OCI-LY3 (cell line): Measurements from ENCODE around the gene MED13L.

Experiments
- H2AFZ ChIP-seq: fragments of 200-600, 300-600 bp; shearing (Covaris generic); 2 replicates; pipeline ENCODE4 v1.6.0; 2014; ENCODE audit warnings: antibody characterized with exemption, low read depth, low read length
- H3K27ac ChIP-seq: fragments of 200-600, 300-600 bp; sonication (generic); 2 replicates; pipeline ENCODE4 v1.5.1; 2014; ENCODE audit warnings: mild to moderate bottlenecking, low read length, moderate library complexity, mixed read lengths
- H3K27me3 ChIP-seq: fragments of 200-600, 300-600 bp; sonication (generic); 2 replicates; pipeline ENCODE4 v1.6.1; 2014; ENCODE audit warnings: low read depth, low read length, mixed read lengths
- H3K36me3 ChIP-seq: fragments of 200-600, 300-600 bp; sonication (generic); replicated peaks from 2 replicates; pipeline ENCODE3; 2014; ENCODE audit warnings: low read depth, low read length, mixed read lengths
- H3K4me1 ChIP-seq: fragments of 300-600, 200-600 bp; sonication (generic); 2 replicates; pipeline ENCODE4 v1.6.1; 2014; ENCODE audit warnings: low read length, mixed read lengths
- H3K4me2 ChIP-seq: fragments of 200-600, 300-600 bp; sonication (generic); 2 replicates; pipeline ENCODE4 v1.6.1; 2014; ENCODE audit warnings: low read length, mixed read lengths
- H3K4me3 ChIP-seq: fragments of 300-600, 200-600 bp; sonication (generic); 2 replicates; pipeline ENCODE4 v1.5.1; 2014; ENCODE audit warnings: antibody characterized with exemption, mild to moderate bottlenecking, low read length, moderate library complexity
- H3K79me2 ChIP-seq: fragments of 300-600, 200-600 bp; shearing (Covaris generic); 2 replicates; pipeline ENCODE4 v1.6.1; 2014; ENCODE audit warnings: mild to moderate bottlenecking, low read length, mixed read lengths
- H3K9ac ChIP-seq: fragments of 300-600, 200-600 bp; shearing (Covaris generic); 2 replicates; pipeline ENCODE4 v1.6.0; 2014; ENCODE audit warnings: mild to moderate bottlenecking, low read length, moderate library complexity
- H3K9me3 ChIP-seq: fragments of 200-600, 300-600 bp; shearing (Covaris generic); 2 replicates; pipeline ENCODE4 v1.6.1; 2014; ENCODE audit warnings: low read length, mixed read lengths; ENCODE audit not compliant: insufficient read depth
- H4K20me1 ChIP-seq: fragments of 200-600, 300-600 bp; sonication (generic); 2 replicates; pipeline ENCODE4 v1.6.1; 2016; ENCODE audit warnings: low read length, mixed read lengths; ENCODE audit not compliant: insufficient read depth
- EZH2phosphoT487 ChIP-seq: fragments of 200-600 bp; shearing (Covaris generic); IDR thresholded peaks from 2 replicates; pipeline ENCODE4 v1.6.1; 2018; ENCODE audit warnings: antibody characterized with exemption, mixed run types, low read depth
- TF ChIP-seq, protein P1 (sequence below): fragments of 200-600, 300-600 bp; sonication (generic); IDR thresholded peaks from 2 replicates; pipeline ENCODE4 v1.5.1; 2014; ENCODE audit warnings: antibody characterized with exemption, low read length, low read depth

The MED13L gene

DNA sequence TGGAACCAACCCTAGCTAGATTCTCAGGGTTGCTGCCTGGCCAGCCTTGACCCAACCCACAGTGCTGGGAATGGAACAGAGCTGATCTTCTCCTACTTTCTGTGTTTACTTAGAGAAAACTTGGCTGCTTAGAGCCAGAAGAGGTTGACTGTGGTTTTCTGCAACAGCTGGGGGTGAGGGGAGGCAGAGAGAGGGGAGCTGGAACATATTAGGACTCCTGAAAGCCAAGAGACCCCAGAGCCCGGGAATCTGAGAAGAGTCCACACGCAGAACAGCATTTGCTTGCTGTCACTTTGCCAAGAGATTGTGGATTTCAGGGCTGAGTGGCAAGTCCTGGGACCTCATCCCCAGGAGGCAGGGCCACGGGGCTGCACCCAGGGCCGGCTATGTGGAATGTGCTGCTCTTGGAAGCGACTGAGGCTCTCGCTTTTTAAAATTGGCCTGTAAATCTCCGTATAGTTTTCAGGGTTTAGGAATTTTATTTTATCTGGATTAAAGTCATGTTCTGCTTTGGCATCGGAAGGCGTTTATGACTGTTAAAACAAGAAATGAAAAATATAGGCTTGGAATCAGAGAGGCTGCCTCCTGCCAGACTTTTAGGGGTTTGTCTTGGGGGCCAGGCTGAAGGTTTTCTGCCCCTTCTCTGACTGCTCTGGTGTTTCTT, 22.3 kb upstream of the MED13L start:
- no peak overlapping the region for H3K27ac ChIP-seq
- H3K4me1 ChIP-seq: no peaks in the 10 kb centered on the region
- H3K9me3 ChIP-seq: no peaks in the 10 kb centered on the region
- no peaks in the 10 kb centered on the region for H3K36me3 ChIP-seq
- H4K20me1 ChIP-seq: no peaks in the 10 kb centered on the region
- H3K4me2 ChIP-seq: no peak overlapping the region
- TF ChIP-seq, protein P1, sequence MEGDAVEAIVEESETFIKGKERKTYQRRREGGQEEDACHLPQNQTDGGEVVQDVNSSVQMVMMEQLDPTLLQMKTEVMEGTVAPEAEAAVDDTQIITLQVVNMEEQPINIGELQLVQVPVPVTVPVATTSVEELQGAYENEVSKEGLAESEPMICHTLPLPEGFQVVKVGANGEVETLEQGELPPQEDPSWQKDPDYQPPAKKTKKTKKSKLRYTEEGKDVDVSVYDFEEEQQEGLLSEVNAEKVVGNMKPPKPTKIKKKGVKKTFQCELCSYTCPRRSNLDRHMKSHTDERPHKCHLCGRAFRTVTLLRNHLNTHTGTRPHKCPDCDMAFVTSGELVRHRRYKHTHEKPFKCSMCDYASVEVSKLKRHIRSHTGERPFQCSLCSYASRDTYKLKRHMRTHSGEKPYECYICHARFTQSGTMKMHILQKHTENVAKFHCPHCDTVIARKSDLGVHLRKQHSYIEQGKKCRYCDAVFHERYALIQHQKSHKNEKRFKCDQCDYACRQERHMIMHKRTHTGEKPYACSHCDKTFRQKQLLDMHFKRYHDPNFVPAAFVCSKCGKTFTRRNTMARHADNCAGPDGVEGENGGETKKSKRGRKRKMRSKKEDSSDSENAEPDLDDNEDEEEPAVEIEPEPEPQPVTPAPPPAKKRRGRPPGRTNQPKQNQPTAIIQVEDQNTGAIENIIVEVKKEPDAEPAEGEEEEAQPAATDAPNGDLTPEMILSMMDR: no peak
- no peak for TF ChIP-seq EZH2phosphoT487
- H3K4me3 ChIP-seq: no peak overlapping the region
- H3K27me3 ChIP-seq: peaks cover 26% of the 10 kb centered on the region
- H3K9ac ChIP-seq: no peak overlapping the region
- no peaks in the 10 kb centered on the region for H3K79me2 ChIP-seq
- no peak overlapping the region for H2AFZ ChIP-seq

DNA sequence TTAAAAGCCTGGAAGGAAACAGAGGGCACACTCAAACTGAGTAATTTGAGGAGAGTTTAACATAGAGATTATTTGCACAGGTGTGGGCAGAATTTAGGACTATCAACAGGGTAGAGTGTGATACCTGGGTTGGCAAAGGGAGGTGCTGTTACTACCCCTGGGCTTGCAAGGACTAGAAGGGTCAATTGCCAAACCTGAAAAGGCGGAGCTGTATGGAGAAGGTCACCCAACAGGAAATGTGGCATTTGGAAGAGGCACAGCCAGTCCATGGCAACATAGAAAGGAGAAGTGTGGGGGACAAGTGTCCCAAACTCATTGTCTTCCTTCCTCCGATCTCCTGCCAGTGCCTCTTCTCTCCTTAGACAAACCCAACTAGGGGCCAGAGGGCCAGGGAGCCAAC, 21.6 kb upstream of the MED13L start:
- Histone ChIP-seq H3K4me3 (no peak overlapping the region), H3K36me3 (no peaks in the 10 kb centered on the region), H2AFZ (no peak overlapping the region), H3K4me1 (no peaks in the 10 kb centered on the region), H4K20me1 (no peaks in the 10 kb centered on the region), H3K27me3 (peaks cover 30% of the 10 kb centered on the region), H3K9me3 (no peaks in the 10 kb centered on the region), H3K79me2 (no peaks in the 10 kb centered on the region), H3K4me2 (no peak overlapping the region), H3K9ac (no peak overlapping the region), H3K27ac (no peak overlapping the region)
- no peak for TF ChIP-seq EZH2phosphoT487

DNA sequence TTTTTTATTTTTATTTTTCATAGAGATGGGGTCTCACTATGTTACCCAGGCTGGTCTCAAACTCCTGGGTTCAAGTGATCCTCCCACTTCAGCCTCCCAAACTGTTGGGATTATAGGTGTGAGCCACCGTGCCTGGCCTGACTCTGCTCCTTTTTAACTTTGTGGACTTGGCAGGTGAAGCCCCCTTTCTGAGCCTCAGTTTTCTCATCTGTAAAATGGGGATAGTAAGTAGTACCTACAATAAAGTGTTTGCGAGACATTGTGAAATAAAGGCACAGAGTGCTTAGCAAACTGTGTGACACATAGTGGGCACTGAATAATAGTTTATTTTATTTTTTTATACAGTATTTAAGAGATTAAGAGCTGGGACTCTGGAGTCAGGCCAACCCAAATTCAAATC, 21.1 kb upstream of the MED13L start:
- TF ChIP-seq, protein P1: no peak
- no peak overlapping the region for H3K4me3 ChIP-seq

DNA sequence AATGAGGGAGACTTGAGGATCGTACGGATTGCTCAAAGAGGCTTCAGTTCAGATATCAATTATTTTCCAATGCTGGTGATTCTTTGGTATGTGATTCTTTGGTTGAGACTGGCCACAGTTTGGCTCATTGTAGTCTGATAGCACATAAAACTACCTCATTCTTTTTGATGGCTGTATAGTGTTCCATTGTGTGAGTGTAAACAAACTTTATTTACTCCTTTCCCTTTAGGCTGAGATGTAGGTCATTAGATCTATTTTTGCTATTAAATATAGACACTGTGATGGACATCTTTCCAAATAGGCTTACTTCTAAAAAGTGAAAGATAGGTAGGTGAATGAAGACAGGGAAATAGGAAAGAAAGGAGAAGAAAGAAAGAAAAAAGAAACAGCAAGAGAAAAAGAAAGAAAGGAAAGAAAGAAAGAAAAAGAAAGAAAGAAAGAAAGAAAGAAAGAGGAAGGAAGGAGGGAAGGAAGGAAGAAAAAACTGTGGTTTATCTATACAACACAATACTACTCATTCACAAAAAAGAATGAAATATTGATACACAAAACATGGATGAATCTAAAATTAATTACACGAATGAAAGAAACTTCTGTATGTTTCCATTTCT, 19.8 kb upstream of the MED13L start:
- H3K4me3 ChIP-seq: no peak overlapping the region
- H3K36me3 ChIP-seq: no peaks in the 10 kb centered on the region
- H3K4me2 ChIP-seq: no peak overlapping the region
- H4K20me1 ChIP-seq: no peaks in the 10 kb centered on the region
- H3K9me3 ChIP-seq: no peaks in the 10 kb centered on the region
- H3K27ac ChIP-seq: no peak overlapping the region
- H3K4me1 ChIP-seq: no peaks in the 10 kb centered on the region
- TF ChIP-seq, protein P1: no peak
- TF ChIP-seq EZH2phosphoT487: no peak
- no peak overlapping the region for H3K9ac ChIP-seq
- no peaks in the 10 kb centered on the region for H3K79me2 ChIP-seq
- no peak overlapping the region for H2AFZ ChIP-seq
- H3K27me3 ChIP-seq: peaks cover 31% of the 10 kb centered on the region

More for the DNA sequence above, 21.1 kb upstream of the MED13L start:
- Histone ChIP-seq H3K9ac (no peak overlapping the region), H3K4me2 (no peak overlapping the region), H3K27ac (no peak overlapping the region), H2AFZ (no peak overlapping the region), H3K9me3 (no peaks in the 10 kb centered on the region), H3K79me2 (no peaks in the 10 kb centered on the region), H4K20me1 (no peaks in the 10 kb centered on the region), H3K4me1 (no peaks in the 10 kb centered on the region), H3K36me3 (no peaks in the 10 kb centered on the region), H3K27me3 (peaks cover 31% of the 10 kb centered on the region)
